MCF 10A (cell line): Measurements from ENCODE around the gene TACR3. TPM values are rescaled to one million over a fixed set of nuclear protein-coding genes. Genes with fewer than 3 reads are reported as not detected.

Experiments used
- BruUV-seq: library from RNA; stranded (reverse); fragments of 400-500 nt; replicated peaks from 2 replicates; lab custom pipeline; 2021; lab: Mats Ljungman, UMichigan
- CTCF ChIA-PET: fragments of 300-600 bp; sonication (Branson Sonifier 250); formaldehyde crosslinking; extraction: SDS; loops from one replicate; lab custom pipeline; 2021; ENCODE audit warnings: antibody characterized with exemption, inconsistent platforms; lab: Yijun Ruan, JAX
- POLR2A ChIA-PET: fragments of 300-600, 350-650 bp; sonication (Branson Sonifier 250); formaldehyde crosslinking; extraction: SDS; loops from one replicate; lab custom pipeline; 2020; ENCODE audit warnings: antibody characterized with exemption, inconsistent platforms; lab: Yijun Ruan, JAX
- DNase-seq: peaks from one replicate; pipeline ENCODE4 v3.0.0-alpha.2; 2018; ENCODE audit not compliant: unreplicated experiment
- H3K27ac Mint-ChIP-seq: one replicate; pipeline ENCODE4 v1.8.0; 2022; ENCODE audit warnings: mild to moderate bottlenecking, low read depth, mixed read lengths; ENCODE audit not compliant: unreplicated experiment
- H3K27me3 Mint-ChIP-seq: one replicate; pipeline ENCODE4 v1.8.0; 2022; ENCODE audit warnings: mixed read lengths; ENCODE audit not compliant: insufficient read depth, unreplicated experiment
- H3K36me3 Mint-ChIP-seq: one replicate; pipeline ENCODE4 v1.8.0; 2022; ENCODE audit warnings: mild to moderate bottlenecking, moderate library complexity, mixed read lengths; ENCODE audit not compliant: insufficient read depth, unreplicated experiment
- H3K4me1 Mint-ChIP-seq: one replicate; pipeline ENCODE4 v1.8.0; 2022; ENCODE audit warnings: mixed read lengths; ENCODE audit not compliant: insufficient read depth, unreplicated experiment
- H3K4me3 Mint-ChIP-seq: one replicate; pipeline ENCODE4 v1.8.0; 2022; ENCODE audit warnings: mild to moderate bottlenecking, moderate library complexity, mixed read lengths; ENCODE audit not compliant: unreplicated experiment
- H3K9me3 Mint-ChIP-seq: one replicate; pipeline ENCODE4 v1.8.0; 2022; ENCODE audit warnings: mixed read lengths; ENCODE audit not compliant: unreplicated experiment
- CTCF ChIP-seq: fragments of 200-600 bp; IDR thresholded peaks from one replicate; pipeline ENCODE4 v1.8.0; 2022; ENCODE audit warnings: antibody characterized with exemption, mild to moderate bottlenecking; ENCODE audit not compliant: unreplicated experiment
- intact Hi-C: fragments of 100-400 bp; cut with micrococcal nuclease; formaldehyde crosslinking; loops from 2 replicates; pipeline ENCODE4 v1.14.1; 2022
- total RNA-seq: library from RNA; stranded (reverse); gene quantifications from 2 replicates; pipeline ENCODE4 v1.2.3, GENCODE V29; 2022

The TACR3 gene
- total RNA-seq, 1 experiment from 2014 or later, result not detected

DNA sequence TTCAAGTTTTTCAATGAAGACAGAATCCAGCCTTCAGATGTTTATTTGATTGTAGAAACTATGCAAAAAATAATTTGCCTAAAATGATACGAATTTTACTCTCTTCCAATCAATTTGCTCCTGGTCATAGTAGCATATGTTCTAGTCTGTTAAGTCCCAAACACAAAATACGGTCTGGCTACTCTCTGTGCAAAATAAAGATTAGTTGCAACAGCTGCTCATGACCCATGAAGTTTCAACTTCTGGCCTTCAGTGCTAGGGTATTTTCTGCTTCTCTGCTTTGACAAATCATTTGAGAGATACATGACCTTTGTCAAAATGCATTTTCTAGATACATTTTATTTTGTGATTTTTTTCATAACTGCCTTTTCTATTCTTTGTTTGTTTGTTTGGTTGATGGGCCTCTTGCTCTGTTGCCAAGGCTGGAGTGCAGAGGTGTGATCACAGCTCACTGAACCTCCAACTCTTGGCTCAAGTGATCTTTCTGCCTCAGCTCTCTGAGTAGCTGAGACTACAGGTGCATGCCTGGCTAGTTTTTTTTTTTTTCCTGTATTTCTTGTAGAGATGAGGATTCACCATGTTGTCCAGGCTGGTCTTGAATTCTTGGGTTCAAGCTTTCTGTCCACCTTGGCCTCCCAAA lies 55.2 kb downstream of the TACR3 start:
- Mint-ChIP-seq H3K4me3 (no peak overlapping the region), H3K27ac (no peak overlapping the region), H3K4me1 (peaks cover 4% of the 10 kb centered on the region), H3K27me3 (no peaks in the 10 kb centered on the region), H3K36me3 (no peaks in the 10 kb centered on the region), H3K9me3 (no peaks in the 10 kb centered on the region)
- POLR2A ChIA-PET, result interaction anchor here (0.6 to 1.3 kb wide), 2 partner anchors 15 to 339 kb away, joined by 3 read pairs; no protein-coding TSS in a partner anchor
- DNase-seq, result no peak
- intact Hi-C loops, result no loop called here
- no peak for TF ChIP-seq CTCF
- no TSS peak for BruUV-seq
- CTCF ChIA-PET, result interaction anchor here (1.6 kb wide), 1 partner anchor 250 kb away, joined by 4 read pairs; no protein-coding TSS in a partner anchor

DNA sequence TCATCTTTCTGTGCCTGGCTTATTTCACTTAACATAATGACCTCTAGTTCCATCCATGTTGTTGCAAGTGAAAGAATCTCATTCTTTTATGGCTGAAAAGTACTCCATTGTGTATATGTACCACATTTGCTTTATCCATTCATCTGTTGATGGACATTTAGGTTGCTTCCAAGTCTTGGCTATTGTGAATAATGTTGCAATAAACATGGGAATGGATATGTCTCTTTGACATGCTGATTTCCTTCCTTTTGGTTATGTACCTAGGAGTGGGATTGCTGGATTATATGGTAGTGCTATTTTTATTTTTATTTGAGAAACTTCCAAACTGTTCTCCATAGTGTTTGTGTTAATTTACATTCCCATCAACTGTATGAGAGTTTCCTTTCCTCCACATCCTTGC lies 71.2 kb downstream of the TACR3 start:
- Mint-ChIP-seq H3K4me3 (no peak overlapping the region), H3K4me1 (no peaks in the 10 kb centered on the region), H3K27me3 (no peaks in the 10 kb centered on the region), H3K36me3 (no peaks in the 10 kb centered on the region), H3K27ac (no peak overlapping the region), H3K9me3 (no peaks in the 10 kb centered on the region)
- intact Hi-C loops, result loop anchor here (5.0 kb wide), 1 partner anchor 269 kb away; no protein-coding TSS in a partner anchor
- POLR2A ChIA-PET, result no interaction called here
- DNase-seq, result no peak
- no peak for TF ChIP-seq CTCF
- CTCF ChIA-PET, result interaction anchor here (0.6 to 1.1 kb wide), 3 partner anchors 22 to 444 kb away, joined by 3 to 5 read pairs (median 3); no protein-coding TSS in a partner anchor
- BruUV-seq, result no TSS peak

GRCh38 chr4:103645991-103646390 lies 73.8 kb downstream of the TACR3 start:
- BruUV-seq, result no TSS peak
- TF ChIP-seq CTCF, result no peak
- intact Hi-C loops, result loop anchor here (5.0 kb wide), 1 partner anchor 271 kb away; no protein-coding TSS in a partner anchor
- ChIA-PET POLR2A (no interaction called here), CTCF (no interaction called here)
- Mint-ChIP-seq H3K4me3 (no peak overlapping the region), H3K9me3 (peaks cover 8% of the 10 kb centered on the region), H3K36me3 (no peaks in the 10 kb centered on the region), H3K27ac (no peak overlapping the region), H3K4me1 (no peaks in the 10 kb centered on the region), H3K27me3 (no peaks in the 10 kb centered on the region)
- DNase-seq, result peak; percentile 42

DNA sequence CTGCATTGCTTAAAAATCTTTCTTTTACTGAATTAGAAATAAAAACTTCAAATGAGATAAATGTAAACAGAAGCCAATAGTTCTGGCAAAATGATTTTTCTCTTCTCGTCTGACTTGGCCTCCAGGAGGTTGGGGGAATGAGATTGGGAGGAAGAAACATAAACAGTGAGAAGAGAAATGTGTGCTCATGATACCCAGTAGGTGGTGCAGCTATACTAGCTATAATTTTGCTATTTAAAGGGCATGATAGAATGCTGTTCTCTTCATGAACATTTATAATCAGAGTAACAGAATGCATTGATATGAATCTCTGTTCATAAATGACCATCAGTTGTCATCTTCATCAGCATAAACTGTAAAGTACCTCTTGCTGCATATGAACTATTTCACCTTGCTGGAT lies 85.5 kb downstream of the TACR3 start:
- intact Hi-C loops, result loop anchor here (1.0 to 5.0 kb wide), 4 partner anchors 152 to 429 kb away; no protein-coding TSS in a partner anchor
- Mint-ChIP-seq H3K4me3 (no peak overlapping the region), H3K9me3 (no peaks in the 10 kb centered on the region), H3K36me3 (no peaks in the 10 kb centered on the region), H3K27ac (no peak overlapping the region), H3K4me1 (no peaks in the 10 kb centered on the region), H3K27me3 (no peaks in the 10 kb centered on the region)
- POLR2A ChIA-PET, result no interaction called here
- peak; percentile 22 for TF ChIP-seq CTCF
- no TSS peak for BruUV-seq
- CTCF ChIA-PET, result interaction anchor here (0.5 to 5.4 kb wide), 20 partner anchors 10 to 430 kb away, joined by 3 to 42 read pairs (median 4); no protein-coding TSS in a partner anchor
- peak; percentile 25 for DNase-seq
